PC-3 (cell line): Measurements from ENCODE around the gene SLCO3A1.
"Not testable (repeated sequence)": the region's sequence is repeated elsewhere in the genome, so short reads cannot be mapped to it uniquely, and the experiment has no call there.

Experiments
- CTCF ChIP-seq: fragments of 300-600 bp; sonication (generic); conservative IDR thresholded peaks from 2 replicates; pipeline ENCODE4 v1.5.1; 2017; ENCODE audit warnings: antibody characterized with exemption, low read depth, mild to moderate bottlenecking, low read length
- EZH2phosphoT487 ChIP-seq: fragments of 300-600 bp; sonication (generic); IDR thresholded peaks from 2 replicates; pipeline ENCODE4 v1.6.1; 2018; ENCODE audit warnings: mild to moderate bottlenecking, antibody characterized with exemption, low read length, borderline replicate concordance

- TF ChIP-seq CTCF, EZH2phosphoT487: not testable (repeated sequence)
These were observed 216.7 kb downstream of the SLCO3A1 start for GRCh38 chr15:92070251-92070650.
